Stimulated activated CD4-positive, alpha-beta T cell treated with anti-CD3 and anti-CD28 coated beads, Interleukin-12 subunit alpha, Interleukin-12 subunit beta, amount 100 ng/mL, for 4 hours (primary cell): ENCODE data around the gene PIP5K1C.
A peak's percentile ranks its signal among the peaks of the same experiment; 100 is the strongest.

Experiments used
- DNase-seq: peaks from one replicate; pipeline ENCODE4 v3.0.0-alpha.2; 2020

The PIP5K1C gene

GRCh38 chr19:3608079-3608641, 92.1 kb downstream of the PIP5K1C start:
- no peak for DNase-seq

- DNase-seq = no peak
These were observed 92.8 kb downstream of the PIP5K1C start for GRCh38 chr19:3607303-3608078.

DNA sequence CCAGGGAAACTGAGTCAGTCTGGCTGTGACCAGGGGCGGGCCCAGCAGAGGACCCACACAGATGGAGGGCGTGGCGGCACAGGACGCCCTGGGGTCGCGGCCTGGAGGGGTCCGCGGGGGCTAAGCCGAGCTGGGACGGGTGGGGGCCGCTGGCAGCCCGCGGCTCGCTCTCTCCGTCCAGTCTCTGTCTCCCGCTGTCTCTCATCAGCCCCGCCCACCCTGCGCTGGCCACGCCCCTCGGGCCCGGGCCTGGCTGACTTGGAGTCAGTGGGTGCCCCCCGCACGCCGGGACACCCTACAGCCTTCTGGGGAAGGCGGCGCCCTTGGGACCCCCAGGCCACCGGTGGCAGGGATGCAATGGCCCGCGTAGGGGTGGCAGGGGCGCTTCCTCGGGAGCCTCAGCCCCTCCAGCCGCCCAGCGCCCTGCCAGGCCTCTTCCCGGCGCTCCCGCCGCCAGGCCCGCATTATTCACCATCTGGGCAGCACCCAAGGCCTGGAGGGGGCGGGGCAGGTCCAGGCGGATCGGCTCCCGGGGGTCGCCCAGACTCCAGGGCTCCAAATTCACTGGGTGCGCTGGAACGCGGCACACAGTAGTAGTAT, 93.5 kb downstream of the PIP5K1C start, which contains the start of gene TBXA2R:
TBXA2R (minus strand) TSS at position 186 of the 600 bp plus-strand sequence. CDS start 6,241 bp downstream, outside the sequence.
- peak; percentile 65 for DNase-seq

GRCh38 chr19:3606174-3606689, 94.0 kb downstream of the PIP5K1C start:
- peak; percentile 20 for DNase-seq

DNA sequence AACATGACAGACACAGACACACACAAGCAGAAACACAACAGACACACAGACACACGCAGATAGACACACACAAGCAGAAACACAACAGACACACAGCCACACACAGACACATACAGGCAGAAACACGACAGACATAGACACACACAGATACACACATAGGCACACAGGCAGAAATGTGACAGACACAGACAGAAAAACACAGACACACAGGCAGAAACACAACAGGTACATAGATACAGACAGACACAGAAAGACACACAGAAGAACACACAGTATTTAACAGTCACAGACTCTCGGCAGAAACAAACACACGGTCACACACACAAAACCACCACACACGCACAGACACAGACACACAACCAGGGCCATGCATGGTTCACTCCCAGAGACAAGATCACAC, 94.5 kb downstream of the PIP5K1C start:
- no peak for DNase-seq

- DNase-seq = no peak
These were observed 94.9 kb downstream of the PIP5K1C start for GRCh38 chr19:3605361-3605760.

GRCh38 chr19:3604987-3605343, 95.3 kb downstream of the PIP5K1C start:
- DNase-seq = no peak

DNA sequence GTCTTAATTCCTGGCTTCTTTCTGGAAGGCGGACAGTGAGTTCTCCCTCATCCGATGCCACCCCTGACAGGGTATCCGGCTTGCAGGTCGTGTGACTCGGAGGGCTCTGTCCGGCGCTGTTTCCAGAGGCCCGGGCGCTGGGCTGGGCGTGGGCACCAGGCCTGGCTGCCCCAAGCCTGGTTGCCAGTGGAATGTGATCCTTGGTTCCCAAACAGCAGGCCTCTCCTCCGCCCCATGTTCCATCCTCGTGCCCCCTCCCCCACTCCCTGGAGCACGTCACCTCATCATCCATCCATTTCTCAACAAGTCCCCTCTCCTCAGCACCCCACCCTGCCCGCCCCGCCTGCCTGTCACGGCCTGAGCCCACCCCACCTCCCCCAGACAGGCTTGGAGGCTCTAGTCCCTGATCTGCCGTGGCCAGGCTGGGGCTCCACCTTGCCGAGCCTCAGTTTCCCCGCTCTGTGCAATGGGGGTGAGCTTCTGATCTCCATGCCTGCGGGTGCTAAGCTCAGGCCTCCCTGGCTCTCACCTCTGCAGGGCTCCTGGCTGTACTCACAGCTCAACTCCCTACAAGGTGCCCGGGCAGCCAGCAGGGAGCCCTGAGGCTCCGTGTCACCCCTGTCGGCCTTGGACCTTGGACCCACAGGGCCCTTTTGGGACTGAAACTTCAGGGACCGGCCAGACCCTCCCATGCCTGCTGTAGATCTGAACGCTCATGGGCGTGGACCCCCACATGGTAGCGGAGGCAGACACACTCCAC, 95.9 kb downstream of the PIP5K1C start:
- no peak for DNase-seq

DNA sequence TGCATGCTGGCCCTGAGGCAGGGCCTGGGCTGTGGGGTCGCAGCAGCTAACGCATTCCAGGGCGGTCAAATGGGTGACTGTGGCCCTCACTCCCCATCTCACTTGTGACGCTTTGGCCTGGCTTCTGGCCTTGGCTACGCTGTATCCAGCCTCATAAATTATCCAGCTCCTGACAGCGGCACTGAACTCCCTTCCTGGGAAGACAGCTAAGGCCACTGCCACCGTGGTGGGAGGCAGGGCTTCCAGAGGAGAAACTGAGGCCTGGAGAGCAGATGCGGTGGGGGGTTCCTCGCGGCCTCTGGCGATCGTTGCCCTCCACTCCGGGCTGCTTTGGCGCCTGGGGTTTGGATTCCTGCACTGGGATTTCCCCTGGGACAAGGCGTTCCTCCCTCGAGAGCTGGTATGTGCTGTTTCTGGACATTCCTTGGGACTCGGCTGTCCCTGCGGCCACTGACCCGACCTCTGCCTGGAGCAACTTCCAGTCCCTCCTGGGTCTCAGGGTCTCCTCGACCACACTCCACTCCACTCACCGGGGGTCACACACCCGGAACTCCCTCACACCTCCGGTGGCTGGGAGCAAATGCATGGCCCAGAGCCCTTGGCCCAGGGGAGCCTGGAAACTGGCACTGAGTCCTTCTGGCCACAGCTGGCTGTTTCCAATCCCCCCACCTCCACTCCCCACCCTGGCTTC, 97.0 kb downstream of the PIP5K1C start:
- DNase-seq = no peak

GRCh38 chr19:3601021-3601420, 99.2 kb downstream of the PIP5K1C start:
- DNase-seq = no peak

DNA sequence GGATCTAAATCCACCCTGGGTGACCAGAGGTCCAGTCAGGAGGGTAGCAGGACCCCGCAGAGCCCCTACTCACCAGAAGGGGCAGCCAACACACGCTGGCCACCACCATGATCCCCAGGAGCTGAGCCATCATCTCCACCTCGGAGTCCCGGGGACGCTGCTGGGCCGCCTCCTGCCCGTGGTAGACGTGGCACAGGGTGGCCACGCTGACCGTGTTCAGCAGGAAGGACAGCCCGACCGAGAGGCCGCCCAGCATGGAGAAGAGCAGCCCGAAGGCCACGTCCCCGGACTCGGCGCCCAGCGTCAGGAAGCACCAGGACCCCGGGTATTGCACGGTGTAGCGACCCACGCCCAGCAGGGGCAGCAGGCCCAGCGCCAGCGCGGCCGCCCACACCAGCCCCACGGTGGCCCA, 100.5 kb downstream of the PIP5K1C start:
- DNase-seq = no peak

DNA sequence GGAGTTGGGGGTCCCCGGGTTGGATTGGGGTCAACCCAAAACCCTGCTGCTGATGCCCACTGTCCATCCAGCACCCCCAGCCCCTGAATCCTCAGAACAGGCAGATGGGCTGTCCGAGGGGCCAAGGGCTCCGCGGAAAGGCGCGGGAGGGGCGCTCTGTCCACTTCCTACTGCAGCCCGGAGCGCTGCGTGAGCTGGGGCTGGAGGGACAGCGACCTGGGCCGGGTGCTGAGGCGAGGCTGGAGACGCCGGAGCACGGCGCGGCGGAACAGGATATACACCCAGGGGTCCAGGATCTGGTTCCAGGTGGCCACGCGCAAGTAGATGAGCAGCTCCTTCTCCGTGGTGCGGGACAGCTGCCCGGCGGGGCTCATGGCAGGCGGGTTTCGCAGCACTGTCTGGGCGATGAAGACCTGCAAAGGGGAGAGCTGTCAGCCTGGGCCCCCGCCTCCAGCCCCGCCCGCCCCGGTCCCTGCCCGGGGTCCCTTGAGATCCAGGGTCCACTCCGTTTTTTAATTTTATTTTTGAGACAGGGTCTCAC, 104.7 kb downstream of the PIP5K1C start:
- no peak for DNase-seq

DNA sequence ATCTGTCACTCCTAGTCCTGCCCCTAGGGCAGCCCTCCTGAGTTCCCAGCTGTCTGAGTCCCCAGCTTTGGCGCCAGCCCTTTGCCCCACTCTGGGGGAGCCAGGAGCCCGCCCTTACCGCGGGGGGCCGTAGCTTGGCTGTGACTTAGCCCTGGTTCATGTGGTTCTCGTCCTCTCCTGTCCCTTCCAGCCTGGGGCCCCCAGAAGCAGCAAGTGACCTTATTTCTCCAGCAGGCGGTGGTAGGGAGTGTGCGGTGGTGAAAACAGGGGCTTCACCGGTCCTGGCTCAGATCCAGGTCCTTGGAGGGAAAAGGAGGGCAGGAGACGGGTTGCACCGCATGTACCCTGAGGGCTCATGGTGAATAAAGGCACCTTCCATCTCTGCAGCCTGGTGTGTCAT, 107.1 kb downstream of the PIP5K1C start:
- DNase-seq = no peak

- DNase-seq = no peak
These were observed 108.2 kb downstream of the PIP5K1C start for GRCh38 chr19:3591876-3592613.

GRCh38 chr19:3590991-3591659, 109.1 kb downstream of the PIP5K1C start:
- no peak for DNase-seq

DNA sequence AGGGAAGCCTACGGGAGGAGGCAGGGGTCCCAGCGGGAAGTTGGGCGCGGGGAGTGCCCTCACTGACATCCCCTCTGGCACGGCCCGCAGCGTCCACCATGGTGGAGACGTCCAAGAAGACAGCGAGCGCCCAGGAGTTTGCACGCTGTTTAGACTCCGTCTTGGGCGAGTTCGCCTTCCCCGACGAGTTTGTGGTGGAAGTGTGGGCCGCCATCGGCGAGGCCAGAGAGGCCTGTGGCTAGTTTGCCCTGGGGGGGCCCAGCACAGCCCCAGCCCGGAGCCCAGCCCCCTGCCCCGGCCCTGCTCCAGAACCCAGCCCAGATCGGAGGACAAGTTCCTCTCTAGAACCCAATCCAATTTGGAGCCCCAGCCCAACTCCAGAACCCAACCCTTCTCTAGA, 110.3 kb downstream of the PIP5K1C start:
- no peak for DNase-seq

GRCh38 chr19:3589439-3589838, 110.8 kb downstream of the PIP5K1C start:
- DNase-seq = no peak

- no peak for DNase-seq
These were observed 113.4 kb downstream of the PIP5K1C start for GRCh38 chr19:3586707-3587346.

DNA sequence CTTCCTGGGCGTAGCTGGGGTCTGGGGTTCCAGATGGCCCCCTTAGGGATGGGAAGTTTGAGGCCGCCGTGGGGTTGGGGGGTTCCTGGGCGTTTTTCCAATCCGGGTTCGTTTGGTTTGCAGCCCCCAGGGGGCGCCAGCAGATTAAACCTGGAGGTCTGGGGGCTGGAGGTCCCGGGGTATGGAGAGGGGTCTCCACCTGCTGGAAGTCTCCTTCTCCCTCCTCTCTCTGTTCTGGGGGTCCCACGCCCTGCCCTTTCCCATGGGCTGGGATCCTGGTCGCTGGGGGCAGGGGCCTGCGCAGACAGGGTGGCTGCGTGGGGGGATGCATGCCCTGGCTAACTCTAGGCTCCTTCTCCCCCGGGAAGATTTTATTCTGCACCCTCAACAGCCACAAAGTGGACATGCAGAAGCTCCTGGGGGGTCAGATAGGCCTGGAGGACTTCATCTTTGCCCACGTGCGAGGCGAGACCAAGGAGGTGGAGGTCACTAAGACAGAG, 114.1 kb downstream of the PIP5K1C start:
- DNase-seq = peak; percentile 51
